Stomach smooth muscle (tissue), 2 donors: ENCODE measurements around the gene LMLN.

Experiments
- H3K27ac ChIP-seq: one replicate; pipeline ENCODE4 v1.7.0; 2013; ENCODE audit warnings: mild to moderate bottlenecking, low read length, inconsistent platforms
- H3K27me3 ChIP-seq, 2 donors: one replicate each; pipeline ENCODE4 v1.7.0; 2013; ENCODE audit warnings: low read length in 2 of 2; ENCODE audit not compliant: insufficient read depth in 2 of 2, control insufficient read depth in 1 of 2
- H3K36me3 ChIP-seq, 2 donors: one replicate each; pipeline ENCODE4 v1.7.0; 2013; ENCODE audit warnings: low read length in 2 of 2; ENCODE audit not compliant: control insufficient read depth in 2 of 2, insufficient read depth in 2 of 2
- H3K4me1 ChIP-seq: one replicate; pipeline ENCODE4 v1.7.0; 2013; ENCODE audit warnings: low read length; ENCODE audit not compliant: control insufficient read depth, insufficient read depth
- H3K4me3 ChIP-seq, 2 donors: one replicate each; pipeline ENCODE4 v1.7.0; 2013; ENCODE audit warnings: low read length in 2 of 2
- H3K9ac ChIP-seq, 2 donors: one replicate each; pipeline ENCODE4 v1.7.0; 2013; ENCODE audit warnings: low read length in 2 of 2, mild to moderate bottlenecking in 1 of 2
- H3K9me3 ChIP-seq, 2 donors: one replicate each; pipeline ENCODE4 v1.7.0; 2013; ENCODE audit warnings: low read length in 2 of 2; ENCODE audit not compliant: control insufficient read depth in 2 of 2
- donor health status: healthy.
- donor health status: Pancreatic carcinoma.

The LMLN gene

GRCh38 chr3:197942956-197943556 lies 17.0 kb upstream of the LMLN start:
- Histone ChIP-seq H3K27me3 (no peaks in the 10 kb centered on the region), H3K4me1 (no peaks in the 10 kb centered on the region), H3K9ac (no peak overlapping the region), H3K9me3 (no peaks in the 10 kb centered on the region), H3K27ac (no peak overlapping the region), H3K4me3 (no peak overlapping the region), H3K36me3 (peaks cover 0 to 4% of the 10 kb centered on the region in 2 donors)

- H3K4me1 ChIP-seq = peaks cover 32% of the 10 kb centered on the region
- H3K36me3 ChIP-seq = peaks cover 15 to 22% of the 10 kb centered on the region in 2 donors
- H3K27me3 ChIP-seq = no peaks in the 10 kb centered on the region
- no peaks in the 10 kb centered on the region for H3K9me3 ChIP-seq
- peak overlapping the region; percentile 96 for H3K27ac ChIP-seq
- peak overlapping the region; percentile 92 to 100 for H3K9ac ChIP-seq
- H3K4me3 ChIP-seq = peak overlapping the region; percentile 89 to 97
Measured at GRCh38 chr3:197949191-197949777, 10.7 kb upstream of the LMLN start.

GRCh38 chr3:197949778-197950676 lies 10.0 kb upstream of the LMLN start, which contains the start of gene RPL35A:
Gene RPL35A, plus strand, starts transcription at chr3:197950190. Its CDS starts 778 bp downstream, at chr3:197950968.
- no peaks in the 10 kb centered on the region for H3K9me3 ChIP-seq
- no peaks in the 10 kb centered on the region for H3K27me3 ChIP-seq
- H3K4me1 ChIP-seq = peaks cover 32% of the 10 kb centered on the region
- H3K9ac ChIP-seq = peak within 1 kb of the TSS; percentile 92 to 100
- peaks cover 22 to 29% of the 10 kb centered on the region in 2 donors for H3K36me3 ChIP-seq
- H3K4me3 ChIP-seq = peak within 1 kb of the TSS; percentile 89 to 97
- H3K27ac ChIP-seq = peak within 1 kb of the TSS; percentile 96

- peak overlapping the region; percentile 92 to 100 for H3K9ac ChIP-seq
- no peaks in the 10 kb centered on the region for H3K27me3 ChIP-seq
- H3K9me3 ChIP-seq = no peaks in the 10 kb centered on the region
- H3K36me3 ChIP-seq = peaks cover 27 to 35% of the 10 kb centered on the region in 2 donors
- H3K4me1 ChIP-seq = peaks cover 32% of the 10 kb centered on the region
- H3K4me3 ChIP-seq = peak overlapping the region; percentile 89 to 97
- peak overlapping the region; percentile 96 for H3K27ac ChIP-seq
Measured at GRCh38 chr3:197950677-197951061, 9.3 kb upstream of the LMLN start.

GRCh38 chr3:197951392-197951990 lies 8.5 kb upstream of the LMLN start:
- Histone ChIP-seq H3K27ac (no peak overlapping the region), H3K4me3 (peak overlapping the region; percentile 29 to 89), H3K4me1 (peaks cover 32% of the 10 kb centered on the region), H3K27me3 (no peaks in the 10 kb centered on the region), H3K9ac (peak overlapping the region in 1 of 2 donors; percentile 92), H3K36me3 (peaks cover 29 to 42% of the 10 kb centered on the region in 2 donors), H3K9me3 (no peaks in the 10 kb centered on the region)

GRCh38 chr3:197952440-197952839 lies 7.6 kb upstream of the LMLN start:
- Histone ChIP-seq H3K9me3 (no peaks in the 10 kb centered on the region), H3K27me3 (no peaks in the 10 kb centered on the region), H3K4me3 (no peak overlapping the region), H3K36me3 (peaks cover 35 to 42% of the 10 kb centered on the region in 2 donors), H3K27ac (no peak overlapping the region), H3K4me1 (peaks cover 32% of the 10 kb centered on the region), H3K9ac (no peak overlapping the region)

GRCh38 chr3:197953325-197953724 lies 6.7 kb upstream of the LMLN start:
- Histone ChIP-seq H3K27ac (no peak overlapping the region), H3K4me3 (no peak overlapping the region), H3K27me3 (no peaks in the 10 kb centered on the region), H3K9me3 (no peaks in the 10 kb centered on the region), H3K4me1 (peaks cover 32% of the 10 kb centered on the region), H3K36me3 (peaks cover 35 to 42% of the 10 kb centered on the region in 2 donors), H3K9ac (peak overlapping the region; percentile 19 to 52)

- H3K27me3 ChIP-seq = no peaks in the 10 kb centered on the region
- H3K9me3 ChIP-seq = no peaks in the 10 kb centered on the region
- H3K4me1 ChIP-seq = peaks cover 32% of the 10 kb centered on the region
- H3K9ac ChIP-seq = peak overlapping the region in 1 of 2 donors; percentile 19
- no peak overlapping the region for H3K4me3 ChIP-seq
- peaks cover 35 to 42% of the 10 kb centered on the region in 2 donors for H3K36me3 ChIP-seq
- no peak overlapping the region for H3K27ac ChIP-seq
Measured at GRCh38 chr3:197953881-197954280, 6.1 kb upstream of the LMLN start.

- peaks cover 36% of the 10 kb centered on the region for H3K4me1 ChIP-seq
- H3K9me3 ChIP-seq = no peaks in the 10 kb centered on the region
- no peak overlapping the region for H3K27ac ChIP-seq
- no peak overlapping the region for H3K4me3 ChIP-seq
- no peaks in the 10 kb centered on the region for H3K27me3 ChIP-seq
- H3K9ac ChIP-seq = no peak overlapping the region
- H3K36me3 ChIP-seq = peaks cover 35 to 42% of the 10 kb centered on the region in 2 donors
Measured at GRCh38 chr3:197955892-197956477, 4.0 kb upstream of the LMLN start.

- no peak overlapping the region for H3K9ac ChIP-seq
- H3K9me3 ChIP-seq = no peaks in the 10 kb centered on the region
- H3K4me3 ChIP-seq = no peak overlapping the region
- H3K36me3 ChIP-seq = peaks cover 35 to 38% of the 10 kb centered on the region in 2 donors
- H3K4me1 ChIP-seq = peaks cover 32% of the 10 kb centered on the region
- H3K27ac ChIP-seq = no peak overlapping the region
- H3K27me3 ChIP-seq = no peaks in the 10 kb centered on the region
Measured at GRCh38 chr3:197956626-197956988, 3.4 kb upstream of the LMLN start.
